Right lobe of liver (tissue), 6 donors: ENCODE measurements around the gene RBM33. TPM values are rescaled to one million over a fixed set of nuclear protein-coding genes. Genes with fewer than 3 reads are reported as not detected.

Experiments used
- ATAC-seq, 4 donors: fragments of 200-7000 bp; cut with Tn5 transposase; one replicate each; pipeline ENCODE4 v1.9.1; 2020; ENCODE audit warnings: mild to moderate bottlenecking in 4 of 4, moderate library complexity in 4 of 4
- DNase-seq, 3 donors: peaks; one replicate each; pipeline ENCODE4 v3.0.0-alpha.2; 2020
- H3K27ac ChIP-seq, 3 donors: fragments of 200-600 bp; one replicate each; pipeline ENCODE4 v1.8.0; 2022
- H3K27me3 ChIP-seq, 2 donors: fragments of 200-600 bp; one replicate each; pipeline ENCODE4 v1.8.0; 2022
- H3K36me3 ChIP-seq, 4 donors: fragments of 200-600 bp; sonication (generic) in 1 of 4; one replicate each; pipeline versions ENCODE4 v1.5.1 to v1.8.0; 2017 to 2022; ENCODE audit warnings: control low read depth in 1 of 4
- H3K4me1 ChIP-seq, 4 donors: fragments of 200-600 bp; sonication (generic) in 1 of 4; one replicate each; pipeline versions ENCODE4 v1.5.1 to v1.8.0; 2017 to 2022; ENCODE audit warnings: control low read depth in 1 of 4
- H3K4me3 ChIP-seq, 3 donors: fragments of 200-600 bp; one replicate each; pipeline ENCODE4 v1.8.0; 2022
- H3K9me3 ChIP-seq, 4 donors: fragments of 200-600 bp; sonication (generic) in 1 of 4; one replicate each; pipeline versions ENCODE4 v1.5.1 to v1.8.0; 2017 to 2022; ENCODE audit warnings: control low read depth in 1 of 4
- CTCF ChIP-seq, 4 donors: fragments of 200-600 bp in 3 of 4; fragments of 450-650 bp in 1 of 4; IDR thresholded peaks; one replicate each; pipeline versions ENCODE4 v1.5.1 to v1.8.0; 2016 to 2022; ENCODE audit warnings: antibody characterized with exemption in 4 of 4, mild to moderate bottlenecking in 2 of 4
- POLR2A ChIP-seq: fragments of 450-650 bp; IDR thresholded peaks from one replicate; pipeline ENCODE4 v1.6.1; 2017; ENCODE audit warnings: antibody characterized with exemption, mild to moderate bottlenecking
- WGBS: methylation state at CpG from one replicate; pipeline ENCODE4 v1.1.6; 2018; ENCODE audit warnings: low coverage, low lambda C conversion rate; ENCODE audit not compliant: insufficient coverage; ENCODE audit errors: missing lambda C conversion rate; 5-methylcytosine and 5-hydroxymethylcytosine counted together
- intact Hi-C, 2 donors: fragments of 100-400 bp; cut with DNase I; formaldehyde crosslinking; loops; one replicate each; pipeline versions ENCODE4 v1.11.2 to v1.14.1; 2022
- total RNA-seq, 6 experiments: library from RNA; depleted of rRNA in 2 of 6; stranded (reverse); fragments of >200 nt in 2 of 6; fragmentation: NEBNext Ultra II Directional in 3 of 6; extraction: Animal tissue kit (Norgen Biotek cat#: 25700) in 3 of 6; gene quantifications; one replicate each; pipeline versions ENCODE4 v1.1.0 to v1.2.4, GENCODE V29; 2016 to 2023
- donor health status: DM: no; HTN: yes; CAD: no.
- donor health status: DM: no; HTN: no; CAD: no.
- donor health status: DM: no; HTN: no; CAD: no.
- donor health status: DM: no; HTN: yes; CAD: no.
- donor health status: DM: no; HTN: yes; CAD: no.

Gene RBM33
- total RNA-seq, 6 experiments from 2014 or later, result 24.9 to 55.1 (median 32.0) TPM

- Histone ChIP-seq H3K9me3 (no peaks in the 10 kb centered on the region), H3K4me1 (peaks cover 0 to 7% (median 0%) of the 10 kb centered on the region in 4 donors), H3K4me3 (no peak overlapping the region), H3K27ac (no peak overlapping the region), H3K27me3 (no peaks in the 10 kb centered on the region), H3K36me3 (peaks cover 0 to under 1% (median 0%) of the 10 kb centered on the region in 4 donors)
- intact Hi-C loops, result no loop called here
- DNase-seq (no peak), ATAC-seq (no peak)
- WGBS, result 88% methylated on average over 10 of the region's 10 CpGs
- TF ChIP-seq POLR2A, result no peak
- TF ChIP-seq CTCF (IDR thresholded peaks at IDR 0.05), result no peak
Measured at GRCh38 chr7:155786491-155786890, 142.0 kb downstream of the RBM33 start.

- peak overlapping the region; percentile 26 to 42 (median 39) for H3K4me3 ChIP-seq
- DNase-seq (no peak), ATAC-seq (peak; percentile 50 to 66 (median 55))
Measured at GRCh38 chr7:155787171-155787851, 142.8 kb downstream of the RBM33 start.

GRCh38 chr7:155788616-155789000, 144.1 kb downstream of the RBM33 start:
- ATAC-seq, result peak in 1 of 4 donors; percentile 7
- no peaks in the 10 kb centered on the region for H3K36me3 ChIP-seq
- DNase-seq, result no peak
- TF ChIP-seq CTCF (IDR thresholded peaks at IDR 0.05) (no peak), POLR2A (no peak)
- WGBS, result no CpG with 5 or more reads among the region's 22 CpGs
- no peaks in the 10 kb centered on the region for H3K27me3 ChIP-seq
- no peak overlapping the region for H3K27ac ChIP-seq
- intact Hi-C loops, result no loop called here
- H3K4me3 ChIP-seq, result no peak overlapping the region
- peaks cover 0 to 7% (median 0%) of the 10 kb centered on the region in 4 donors for H3K4me1 ChIP-seq
- H3K9me3 ChIP-seq, result no peaks in the 10 kb centered on the region

More at GRCh38 chr7:155787171-155787851, 142.8 kb downstream of the RBM33 start:
- H3K27me3 ChIP-seq, result no peaks in the 10 kb centered on the region
- H3K4me1 ChIP-seq, result peaks cover 0 to 7% (median 0%) of the 10 kb centered on the region in 4 donors
- H3K9me3 ChIP-seq, result no peaks in the 10 kb centered on the region
- TF ChIP-seq POLR2A (no peak), CTCF (IDR thresholded peaks at IDR 0.05) (no peak)
- 0% methylated on average over 8 of the region's 68 CpGs for WGBS
- H3K36me3 ChIP-seq, result no peaks in the 10 kb centered on the region
- no peak overlapping the region for H3K27ac ChIP-seq
- intact Hi-C loops, result no loop called here

DNA sequence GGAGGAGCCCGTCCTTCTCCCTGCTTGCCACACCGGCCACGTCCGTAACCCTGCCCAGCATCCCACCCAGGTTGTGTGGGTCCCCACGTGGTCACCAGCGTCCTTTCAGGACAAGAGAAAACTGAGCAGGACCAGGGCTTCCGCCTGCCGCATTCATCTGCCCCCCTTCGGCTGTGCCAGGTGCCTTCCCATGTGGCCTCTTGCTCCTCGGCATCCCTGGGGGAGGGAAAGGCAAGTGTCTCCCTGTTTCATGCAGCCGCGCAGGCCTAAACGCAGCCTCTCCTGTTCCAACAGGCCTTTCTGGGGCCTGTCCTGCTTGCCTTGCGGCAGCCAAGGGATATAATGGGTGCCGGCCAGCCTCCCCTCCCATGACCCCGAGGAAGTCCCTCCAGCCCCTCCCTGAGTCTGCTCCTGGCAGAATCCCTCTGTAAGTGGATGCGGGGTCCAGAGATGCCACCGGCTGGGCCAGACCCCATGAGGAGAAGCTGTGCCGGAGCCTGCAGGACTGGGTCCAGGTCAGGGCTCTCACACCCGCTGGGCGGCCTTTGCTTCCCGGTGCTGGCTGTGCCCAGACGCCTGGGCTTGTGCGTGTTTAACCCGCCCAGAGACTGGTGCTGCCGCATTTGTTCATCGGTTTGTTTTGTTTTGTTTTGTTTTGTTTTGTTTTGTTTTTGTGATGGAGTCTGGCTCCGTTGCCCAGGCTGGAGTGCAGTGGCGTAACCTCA, 144.7 kb downstream of the RBM33 start:
- Histone ChIP-seq H3K36me3 (no peaks in the 10 kb centered on the region), H3K4me3 (no peak overlapping the region), H3K27me3 (no peaks in the 10 kb centered on the region), H3K27ac (no peak overlapping the region), H3K4me1 (peaks cover 0 to 7% (median 0%) of the 10 kb centered on the region in 4 donors), H3K9me3 (no peaks in the 10 kb centered on the region)
- ATAC-seq (no peak), DNase-seq (no peak)
- no peak for TF ChIP-seq POLR2A
- no peak for TF ChIP-seq CTCF (IDR thresholded peaks at IDR 0.05)
- 81% methylated on average over 3 of the region's 29 CpGs for WGBS
- intact Hi-C loops, result no loop called here
